ENCODE results near the gene ATRIP. TPM values are rescaled to one million over a fixed set of nuclear protein-coding genes. Genes with fewer than 3 reads are reported as not detected.
"Not testable (repeated sequence)": the region's sequence is repeated elsewhere in the genome, so short reads cannot be mapped to it uniquely, and the experiment has no call there.

Gene ATRIP
- total and polyA plus RNA-seq, 4 experiments from 2014 or later, result 11.3 to 15.4 (median 15.1) TPM

DNA sequence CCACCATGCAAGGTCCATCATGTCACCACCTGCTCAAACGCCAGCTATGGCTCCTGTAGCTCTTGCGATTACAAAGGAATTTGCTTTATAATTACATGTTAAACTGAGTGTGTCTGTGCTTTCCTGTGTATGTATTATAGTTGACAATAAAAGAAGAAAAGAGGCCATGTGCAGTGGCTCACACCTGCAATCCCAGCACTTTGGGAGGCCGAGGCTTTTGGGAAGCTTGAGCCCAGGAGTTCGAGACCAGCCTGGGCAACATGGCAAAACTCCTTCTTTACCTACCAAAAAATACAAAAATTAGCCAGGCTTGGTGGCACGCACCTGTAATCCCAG, 27.0 kb downstream of the ATRIP start:
- Mint-ChIP-seq H3K4me1 (peaks cover 38 to 75% (median 55%) of the 10 kb centered on the region in 4 donors), H3K36me3 (peaks cover 10 to 28% of the 10 kb centered on the region in 2 donors), H3K9me3 (no peaks in the 10 kb centered on the region), H3K4me3 (peak overlapping the region; percentile 84 to 99 (median 95)), H3K27me3 (no peaks in the 10 kb centered on the region), H3K27ac (peak overlapping the region; percentile 92 to 100 (median 99))
- Histone ChIP-seq H3K4me3 (ENCODE audit: low read length in 2 of 2) (peak overlapping the region in 1 of 2 donors; percentile 93), H3K27ac (ENCODE audit: low read depth, low read length) (peak overlapping the region; percentile 97), H3K27me3 (ENCODE audit: insufficient read depth, low read length) (no peaks in the 10 kb centered on the region), H3K4me1 (ENCODE audit: insufficient read depth, low read length) (peaks cover 86% of the 10 kb centered on the region), H3K9me3 (ENCODE audit: control insufficient read depth in 1 of 2, low read length in 2 of 2) (no peaks in the 10 kb centered on the region), H3K36me3 (ENCODE audit: insufficient read depth, low read length) (peaks cover 8% of the 10 kb centered on the region)
- intact Hi-C loops (cut with micrococcal nuclease), result loop anchor here (1.0 kb wide), 1 partner anchor 33 kb away; the partner anchor contains the start of genes CCDC51 and TMA7
- POLR2A ChIA-PET (ENCODE audit: partially characterized antibody), result interaction anchor here (0.8 to 4.7 kb wide), 15 partner anchors 9 to 233 kb away, joined by 3 to 56 read pairs (median 5); partner anchors contain the start of genes ATRIP, CCDC51, NME6 and PFKFB4
- DNase-seq, result no peak
- CTCF ChIA-PET (ENCODE audit: partially characterized antibody), result interaction anchor here (0.7 to 11.2 kb wide), 11 partner anchors 16 to 192 kb away, joined by 3 to 83 read pairs (median 7); partner anchors contain the start of genes CCDC51, PFKFB4 and TMA7

DNA sequence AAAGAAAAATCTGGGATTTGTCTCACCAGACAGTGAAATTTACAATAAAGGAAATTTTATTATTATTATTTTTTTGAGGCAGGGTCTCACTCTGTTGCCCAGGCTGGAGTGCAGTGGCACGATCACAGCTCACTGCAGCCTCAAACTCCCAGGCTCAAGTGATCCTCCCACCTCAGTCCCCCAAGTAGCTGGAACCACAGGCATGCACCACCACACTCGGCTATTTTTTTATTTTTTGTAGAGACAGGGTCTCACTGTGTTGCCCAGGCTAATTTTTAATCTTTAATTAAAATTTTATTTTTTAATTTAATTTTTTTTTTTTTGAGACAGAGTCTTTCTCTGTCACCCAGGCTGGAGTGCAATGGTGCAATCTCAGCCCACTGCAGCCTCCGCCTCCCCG, 27.5 kb downstream of the ATRIP start:
- H3K27me3 Mint-ChIP-seq; DNase-seq; H3K4me3 ChIP-seq (ENCODE audit: low read length in 2 of 2); intact Hi-C loops (cut with micrococcal nuclease); H3K4me3 Mint-ChIP-seq; H3K9me3 ChIP-seq (ENCODE audit: control insufficient read depth in 1 of 2, low read length in 2 of 2); H3K36me3 ChIP-seq (ENCODE audit: insufficient read depth, low read length); H3K9me3 Mint-ChIP-seq; H3K27me3 ChIP-seq (ENCODE audit: insufficient read depth, low read length): not testable (repeated sequence)
- ChIA-PET POLR2A (ENCODE audit: partially characterized antibody) (interaction anchor here (1.1 to 4.7 kb wide), 9 partner anchors 10 to 173 kb away, joined by 3 to 56 read pairs (median 19); partner anchors contain the start of genes ATRIP, CCDC51, NME6 and PFKFB4), CTCF (ENCODE audit: partially characterized antibody) (interaction anchor here (0.7 to 11.2 kb wide), 8 partner anchors 28 to 191 kb away, joined by 4 to 83 read pairs (median 12); partner anchors contain the start of genes CCDC51 and TMA7)
- H3K4me1 ChIP-seq (ENCODE audit: insufficient read depth, low read length), result peaks cover 86% of the 10 kb centered on the region
- Mint-ChIP-seq H3K27ac (peak overlapping the region in 4 of 7 donors; percentile 92 to 100 (median 100)), H3K36me3 (peaks cover 5 to 26% of the 10 kb centered on the region in 2 donors), H3K4me1 (peaks cover 38 to 75% (median 55%) of the 10 kb centered on the region in 4 donors)
- H3K27ac ChIP-seq (ENCODE audit: low read depth, low read length), result peak overlapping the region; percentile 97

DNA sequence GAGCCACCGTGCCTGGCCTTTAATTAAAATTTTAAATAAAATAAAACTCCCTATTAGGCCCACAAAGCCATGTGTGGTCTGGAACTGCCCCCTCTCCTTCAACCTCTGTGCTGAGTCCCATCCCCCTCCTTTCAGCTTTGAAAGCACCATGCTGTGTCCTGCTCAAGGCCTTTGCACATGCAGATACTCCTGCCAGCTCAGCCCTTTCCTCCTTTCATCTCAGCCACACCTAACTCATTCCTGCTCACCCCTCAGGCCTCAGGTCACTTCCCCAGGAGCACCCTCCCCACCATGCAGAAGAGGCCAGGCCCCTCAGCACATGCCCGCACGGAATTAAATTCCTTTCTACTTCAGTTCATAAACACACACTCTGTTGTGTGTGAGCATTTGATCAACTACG, 28.1 kb downstream of the ATRIP start:
- POLR2A ChIA-PET (ENCODE audit: partially characterized antibody), result interaction anchor here (3.1 to 4.7 kb wide), 3 partner anchors 10 to 30 kb away, joined by 19 to 56 read pairs (median 47); partner anchors contain the start of genes ATRIP and SHISA5
- H3K4me1 Mint-ChIP-seq, result peaks cover 40 to 75% (median 54%) of the 10 kb centered on the region in 4 donors
- H3K4me3 ChIP-seq (ENCODE audit: low read length in 2 of 2), result no peak overlapping the region
- peaks cover 84% of the 10 kb centered on the region for H3K4me1 ChIP-seq (ENCODE audit: insufficient read depth, low read length)
- no peak for DNase-seq
- no peaks in the 10 kb centered on the region for H3K27me3 ChIP-seq (ENCODE audit: insufficient read depth, low read length)
- H3K27ac ChIP-seq (ENCODE audit: low read depth, low read length), result no peak overlapping the region
- intact Hi-C loops (cut with micrococcal nuclease), result no loop called here
- peak overlapping the region; percentile 59 to 90 (median 80) for H3K27ac Mint-ChIP-seq
- H3K9me3 Mint-ChIP-seq, result no peaks in the 10 kb centered on the region
- H3K9me3 ChIP-seq (ENCODE audit: control insufficient read depth in 1 of 2, low read length in 2 of 2), result no peaks in the 10 kb centered on the region
- peaks cover 3 to 20% of the 10 kb centered on the region in 2 donors for H3K36me3 Mint-ChIP-seq
- H3K36me3 ChIP-seq (ENCODE audit: insufficient read depth, low read length), result peaks cover under 1% of the 10 kb centered on the region
- peak overlapping the region in 4 of 8 donors; percentile 7 to 74 (median 42) for H3K4me3 Mint-ChIP-seq
- no peaks in the 10 kb centered on the region for H3K27me3 Mint-ChIP-seq
- CTCF ChIA-PET (ENCODE audit: partially characterized antibody), result interaction anchor here (3.7 to 11.2 kb wide), 2 partner anchors 33 to 39 kb away, joined by 32 to 83 read pairs; no protein-coding TSS in a partner anchor

- H3K9me3 ChIP-seq (ENCODE audit: control insufficient read depth in 1 of 2, low read length in 2 of 2), result no peaks in the 10 kb centered on the region
- ChIA-PET CTCF (ENCODE audit: partially characterized antibody) (interaction anchor here (11.2 kb wide), 1 partner anchor 39 kb away, joined by 83 read pairs; no protein-coding TSS in a partner anchor), POLR2A (ENCODE audit: partially characterized antibody) (interaction anchor here (4.0 to 4.7 kb wide), 2 partner anchors 29 to 30 kb away, joined by 47 to 56 read pairs; partner anchors contain the start of genes ATRIP and SHISA5)
- no peaks in the 10 kb centered on the region for H3K36me3 ChIP-seq (ENCODE audit: insufficient read depth, low read length)
- H3K4me3 ChIP-seq (ENCODE audit: low read length in 2 of 2), result no peak overlapping the region
- H3K4me1 ChIP-seq (ENCODE audit: insufficient read depth, low read length), result peaks cover 84% of the 10 kb centered on the region
- intact Hi-C loops (cut with micrococcal nuclease), result no loop called here
- Mint-ChIP-seq H3K27ac (peak overlapping the region in 6 of 7 donors; percentile 63 to 90 (median 82)), H3K36me3 (peaks cover 3 to 15% of the 10 kb centered on the region in 2 donors), H3K4me3 (peak overlapping the region in 1 of 8 donors; percentile 74), H3K4me1 (peaks cover 37 to 74% (median 52%) of the 10 kb centered on the region in 4 donors), H3K9me3 (no peaks in the 10 kb centered on the region), H3K27me3 (no peaks in the 10 kb centered on the region)
- DNase-seq, result no peak
- H3K27ac ChIP-seq (ENCODE audit: low read depth, low read length), result no peak overlapping the region
- no peaks in the 10 kb centered on the region for H3K27me3 ChIP-seq (ENCODE audit: insufficient read depth, low read length)
These were observed 28.7 kb downstream of the ATRIP start for GRCh38 chr3:48475188-48475587.

DNA sequence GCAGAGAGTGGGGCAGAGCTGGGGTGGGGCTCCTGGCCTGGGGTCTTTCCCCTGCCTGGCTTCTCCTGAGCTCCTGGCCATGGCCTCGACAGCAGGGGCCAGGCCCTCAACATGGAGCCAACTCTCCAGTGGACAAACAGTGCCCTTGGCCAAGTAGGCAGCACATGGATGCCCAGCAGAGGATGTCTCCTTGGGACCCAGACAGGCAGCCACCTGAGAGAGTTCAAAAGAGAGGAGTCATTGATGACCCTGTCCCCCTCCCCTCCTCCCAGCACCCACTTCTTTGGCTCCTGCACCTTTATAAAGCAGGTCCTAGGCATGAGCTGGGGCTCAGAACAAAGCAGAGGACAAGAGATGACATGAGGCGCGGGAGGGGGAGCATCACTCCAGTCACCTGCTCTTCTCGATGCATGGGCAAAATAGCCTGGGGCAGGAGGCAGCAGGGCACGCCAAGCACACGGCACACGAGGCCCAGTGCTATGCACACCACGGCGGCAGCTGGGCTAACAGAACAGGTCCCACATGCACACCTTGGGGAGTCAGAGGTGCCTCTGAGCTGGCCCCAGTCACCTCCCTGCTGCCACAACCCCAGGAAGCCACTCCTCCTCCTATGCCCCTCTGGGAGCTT, 30.0 kb downstream of the ATRIP start:
- Mint-ChIP-seq H3K36me3 (peaks cover 3 to 15% of the 10 kb centered on the region in 2 donors), H3K9me3 (no peaks in the 10 kb centered on the region), H3K27me3 (no peaks in the 10 kb centered on the region), H3K4me3 (peak overlapping the region in 3 of 8 donors; percentile 12 to 97 (median 52)), H3K27ac (peak overlapping the region in 6 of 7 donors; percentile 56 to 99 (median 94)), H3K4me1 (peaks cover 38 to 72% (median 52%) of the 10 kb centered on the region in 4 donors)
- H3K27ac ChIP-seq (ENCODE audit: low read depth, low read length), result no peak overlapping the region
- no peaks in the 10 kb centered on the region for H3K9me3 ChIP-seq (ENCODE audit: control insufficient read depth in 1 of 2, low read length in 2 of 2)
- no peaks in the 10 kb centered on the region for H3K27me3 ChIP-seq (ENCODE audit: insufficient read depth, low read length)
- peaks cover 76% of the 10 kb centered on the region for H3K4me1 ChIP-seq (ENCODE audit: insufficient read depth, low read length)
- no peak for DNase-seq
- H3K36me3 ChIP-seq (ENCODE audit: insufficient read depth, low read length), result no peaks in the 10 kb centered on the region
- H3K4me3 ChIP-seq (ENCODE audit: low read length in 2 of 2), result no peak overlapping the region
- POLR2A ChIA-PET (ENCODE audit: partially characterized antibody), result interaction anchor here (0.6 to 4.8 kb wide), 5 partner anchors 8 to 37 kb away, joined by 3 to 60 read pairs (median 3); partner anchors contain the start of genes ATRIP and CCDC51
- intact Hi-C loops (cut with micrococcal nuclease), result no loop called here
- CTCF ChIA-PET (ENCODE audit: partially characterized antibody), result interaction anchor here (0.8 to 11.2 kb wide), 6 partner anchors 11 to 81 kb away, joined by 3 to 83 read pairs (median 5); partner anchors contain the start of genes CCDC51 and TMA7

- intact Hi-C loops (cut with micrococcal nuclease), result no loop called here
- H3K27ac Mint-ChIP-seq, result peak overlapping the region; percentile 89 to 99 (median 98)
- CTCF ChIA-PET (ENCODE audit: partially characterized antibody), result interaction anchor here (2.0 to 11.2 kb wide), 3 partner anchors 12 to 42 kb away, joined by 5 to 83 read pairs (median 19); a partner anchor contains a TSS
- peaks cover 36 to 67% (median 46%) of the 10 kb centered on the region in 4 donors for H3K4me1 Mint-ChIP-seq
- H3K9me3 Mint-ChIP-seq, result no peaks in the 10 kb centered on the region
- Histone ChIP-seq H3K4me3 (ENCODE audit: low read length in 2 of 2) (peak overlapping the region; percentile 71 to 80), H3K9me3 (ENCODE audit: control insufficient read depth in 1 of 2, low read length in 2 of 2) (no peaks in the 10 kb centered on the region), H3K27me3 (ENCODE audit: insufficient read depth, low read length) (no peaks in the 10 kb centered on the region), H3K36me3 (ENCODE audit: insufficient read depth, low read length) (no peaks in the 10 kb centered on the region), H3K4me1 (ENCODE audit: insufficient read depth, low read length) (peaks cover 66% of the 10 kb centered on the region), H3K27ac (ENCODE audit: low read depth, low read length) (peak overlapping the region; percentile 59)
- DNase-seq, result no peak
- peaks cover 3 to 11% of the 10 kb centered on the region in 2 donors for H3K36me3 Mint-ChIP-seq
- POLR2A ChIA-PET (ENCODE audit: partially characterized antibody), result interaction anchor here (1.6 to 4.8 kb wide), 7 partner anchors 10 to 79 kb away, joined by 5 to 60 read pairs (median 10); partner anchors contain the start of genes ATRIP and SHISA5
- H3K27me3 Mint-ChIP-seq, result no peaks in the 10 kb centered on the region
- peak overlapping the region; percentile 89 to 97 (median 90) for H3K4me3 Mint-ChIP-seq
These were observed 31.5 kb downstream of the ATRIP start for GRCh38 chr3:48477959-48478520.

Measured in CD4-positive, alpha-beta memory T cell (primary cell).